HG02759 (cell line): ENCODE results near the gene KISS1R.
"Not testable (repeated sequence)": the region's sequence is repeated elsewhere in the genome, so short reads cannot be mapped to it uniquely, and the experiment has no call there.

Source experiments
- ATAC-seq: cut with Tn5 transposase; IDR thresholded peaks from one replicate; pipeline ENCODE4 v1.9.1; 2021; ENCODE audit warnings: mild to moderate bottlenecking, moderate library complexity; ENCODE audit not compliant: unreplicated experiment

KISS1R gene

DNA sequence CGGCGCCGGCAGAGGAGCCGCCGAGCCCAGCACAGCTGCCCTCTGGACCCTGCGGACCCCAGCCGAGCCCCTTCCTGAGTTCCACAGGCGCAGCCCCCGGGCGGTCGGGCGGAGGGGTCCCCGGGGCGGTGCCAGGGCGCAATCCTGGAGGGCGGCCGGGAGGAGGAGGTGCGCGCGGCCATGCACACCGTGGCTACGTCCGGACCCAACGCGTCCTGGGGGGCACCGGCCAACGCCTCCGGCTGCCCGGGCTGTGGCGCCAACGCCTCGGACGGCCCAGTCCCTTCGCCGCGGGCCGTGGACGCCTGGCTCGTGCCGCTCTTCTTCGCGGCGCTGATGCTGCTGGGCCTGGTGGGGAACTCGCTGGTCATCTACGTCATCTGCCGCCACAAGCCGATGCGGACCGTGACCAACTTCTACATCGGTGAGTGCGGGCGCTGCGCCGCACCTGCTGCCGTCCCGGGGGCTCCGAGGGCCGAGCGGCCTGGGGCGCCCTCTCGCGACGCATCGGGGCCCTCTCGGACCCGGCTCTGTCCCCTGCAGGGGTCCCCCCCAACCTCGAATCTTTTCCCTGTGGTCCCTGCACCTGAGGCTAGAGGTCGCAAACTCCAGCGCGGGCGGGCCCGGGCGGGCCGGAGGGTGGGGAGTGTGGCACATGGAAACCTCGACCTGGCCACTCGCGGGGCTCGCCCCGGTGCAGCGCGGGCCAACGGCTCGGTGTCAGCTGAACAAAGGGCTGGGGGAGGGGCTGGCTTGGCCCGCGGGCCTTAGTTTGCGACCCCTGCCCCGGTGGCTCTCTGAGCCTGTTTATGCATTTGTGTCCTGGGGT, at the start of gene KISS1R:
KISS1R (plus strand) TSS at position 11 of the 829 bp plus-strand sequence; CDS start at position 181, 170 bp downstream.
- ATAC-seq = no peak

DNA sequence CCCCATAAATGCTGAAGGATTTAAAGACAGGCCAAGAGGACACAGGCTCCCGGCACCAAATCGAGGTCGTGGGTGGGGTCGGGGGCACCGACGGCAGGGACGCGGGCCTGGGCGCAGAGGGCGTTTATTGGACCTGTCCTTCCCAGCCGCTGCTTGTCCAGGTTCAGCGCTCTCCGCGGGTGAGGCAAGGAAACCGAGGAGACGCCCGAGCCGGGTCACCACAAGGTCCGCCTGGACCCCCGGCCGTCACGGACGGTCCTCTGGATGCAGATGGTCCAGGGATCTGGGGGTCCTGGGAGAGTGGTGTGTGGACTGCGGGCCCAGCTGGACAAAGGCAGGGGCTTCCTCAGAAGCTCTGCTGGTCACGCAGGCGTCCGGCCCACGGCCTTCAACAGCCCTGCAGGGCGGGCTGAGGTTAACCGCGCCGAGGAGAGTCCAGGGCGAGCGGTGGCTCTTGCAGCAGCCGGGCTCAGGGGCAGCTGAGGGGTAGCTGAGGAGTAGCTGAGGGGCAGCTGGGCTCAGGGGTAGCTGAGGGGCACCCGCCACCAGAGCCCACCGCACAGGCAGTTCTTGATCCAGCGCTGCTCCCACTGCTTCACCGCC, 49.2 kb upstream of the KISS1R start:
- ATAC-seq = no peak

DNA sequence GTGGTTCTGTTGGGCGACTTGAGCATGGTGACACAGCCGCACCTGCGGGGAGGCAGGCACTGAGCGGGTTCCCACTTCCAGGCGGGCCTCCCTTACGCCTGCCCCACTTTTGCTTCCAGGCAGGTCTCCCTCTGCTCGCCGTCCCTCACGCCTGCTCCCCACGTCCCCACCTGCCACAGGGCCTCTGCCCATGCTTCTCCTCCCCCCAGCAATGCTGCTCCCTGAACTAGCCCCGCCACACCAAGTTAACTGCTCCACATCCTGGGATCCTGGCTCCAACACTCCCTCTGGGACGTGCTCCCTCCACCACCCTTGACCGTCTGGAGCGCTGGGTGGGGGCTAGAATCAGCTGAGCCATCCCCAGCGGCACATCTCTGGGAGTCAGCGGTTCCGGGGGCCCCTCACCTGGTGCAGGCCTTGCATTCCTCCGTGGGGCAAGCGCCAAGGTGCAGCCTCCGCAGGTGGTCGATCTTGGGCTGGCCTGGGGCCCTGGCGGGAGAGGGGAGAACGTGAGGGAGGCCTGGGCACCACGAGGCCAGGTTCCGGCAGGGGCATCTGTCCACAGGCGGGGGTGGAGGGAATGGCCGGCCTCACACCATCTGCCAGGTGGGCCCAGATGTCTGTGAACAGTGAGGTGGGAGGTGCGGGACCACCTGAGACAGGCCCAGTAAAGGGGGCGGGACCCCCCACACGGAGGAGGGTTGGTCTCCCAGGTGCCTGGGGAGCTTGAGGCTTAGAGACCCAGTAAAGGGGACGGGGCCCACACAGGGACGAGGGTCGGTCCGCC, 48.5 kb upstream of the KISS1R start:
- ATAC-seq = no peak

DNA sequence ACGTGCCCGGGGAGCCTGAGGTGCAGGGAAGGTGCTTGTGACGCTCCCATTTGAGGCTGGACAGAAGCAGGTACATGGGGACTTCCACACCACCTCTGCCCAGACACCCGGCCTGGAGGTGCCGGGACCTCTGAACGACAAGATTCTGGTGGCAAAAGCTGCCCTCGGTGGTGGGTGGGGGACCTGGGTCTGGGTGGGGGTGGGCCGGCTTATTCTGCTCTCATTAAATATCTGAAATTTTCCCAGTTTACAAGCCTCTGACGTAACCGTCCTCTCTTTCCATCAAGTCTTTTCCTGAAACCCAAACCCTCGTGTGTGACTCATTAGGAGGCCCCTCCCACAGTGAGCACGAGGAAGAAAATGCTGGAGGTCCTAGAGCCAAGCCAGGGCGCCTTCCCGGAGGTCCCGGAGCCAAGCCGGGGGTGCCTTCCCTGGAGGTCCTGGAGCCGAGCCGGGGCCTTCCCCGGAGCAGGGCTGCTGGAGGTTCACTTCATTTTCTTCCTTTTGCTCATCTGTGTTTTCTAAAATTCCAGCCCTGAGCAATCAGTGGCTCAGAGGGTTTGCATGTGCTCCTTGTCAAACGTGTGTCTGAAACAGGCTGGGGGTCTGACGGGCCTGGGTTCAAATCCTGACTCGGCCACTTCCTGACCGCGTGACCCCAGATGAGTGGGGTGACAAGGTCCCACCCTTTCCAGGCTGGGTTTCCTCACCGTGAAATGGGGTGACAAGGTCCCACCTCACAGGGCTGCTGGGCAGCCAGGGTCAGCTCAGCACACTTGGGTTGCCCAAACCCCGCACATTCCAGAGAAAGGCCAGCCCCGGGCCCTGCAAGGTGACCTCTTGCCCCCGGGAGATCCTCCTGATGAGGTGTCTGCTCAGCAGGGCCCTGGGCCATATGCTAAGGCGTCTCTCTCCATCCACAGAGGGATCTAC, 47.6 kb upstream of the KISS1R start:
- ATAC-seq = no peak

DNA sequence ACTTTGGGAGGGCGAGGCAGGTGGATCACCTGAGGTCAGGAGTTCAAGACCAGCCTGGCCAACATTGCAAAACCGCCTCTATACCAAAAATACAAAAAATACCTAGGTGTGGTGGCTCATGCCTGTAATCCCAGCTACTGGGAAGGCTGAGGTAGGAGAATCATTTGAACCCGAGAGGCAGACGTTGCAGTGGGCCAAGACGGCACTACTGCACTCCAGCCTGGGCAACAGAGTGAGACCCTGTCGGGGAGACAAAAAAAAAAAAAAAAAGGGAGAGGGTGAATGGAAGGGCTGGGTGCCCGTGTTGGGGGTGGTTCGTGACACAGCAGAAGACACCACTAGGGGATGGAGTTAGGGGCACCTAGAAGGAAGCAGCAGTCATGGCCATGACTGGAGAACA, 46.8 kb upstream of the KISS1R start:
- no peak for ATAC-seq

DNA sequence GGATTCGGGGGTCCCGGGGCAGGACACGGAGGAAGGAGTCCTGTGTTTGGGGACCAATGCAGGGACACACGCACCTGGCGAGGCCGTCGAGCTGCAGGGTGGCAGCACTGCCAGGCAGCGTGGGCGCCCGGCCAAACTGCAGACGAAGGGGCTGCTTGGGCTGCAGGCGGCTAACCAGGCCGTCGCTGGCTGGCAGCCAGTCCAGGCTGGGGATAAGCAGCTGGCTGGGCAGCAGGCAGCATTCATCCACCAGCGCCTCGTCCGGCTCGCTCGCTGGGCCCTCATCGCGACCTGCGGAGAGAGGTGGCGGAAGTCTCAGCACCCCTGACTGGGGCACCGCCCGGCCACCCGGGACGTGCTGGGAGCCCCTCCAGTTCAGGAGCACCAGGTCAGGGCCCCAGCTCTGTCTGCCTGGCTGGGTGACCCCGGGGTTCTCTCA, 46.2 kb upstream of the KISS1R start:
- no peak for ATAC-seq

DNA sequence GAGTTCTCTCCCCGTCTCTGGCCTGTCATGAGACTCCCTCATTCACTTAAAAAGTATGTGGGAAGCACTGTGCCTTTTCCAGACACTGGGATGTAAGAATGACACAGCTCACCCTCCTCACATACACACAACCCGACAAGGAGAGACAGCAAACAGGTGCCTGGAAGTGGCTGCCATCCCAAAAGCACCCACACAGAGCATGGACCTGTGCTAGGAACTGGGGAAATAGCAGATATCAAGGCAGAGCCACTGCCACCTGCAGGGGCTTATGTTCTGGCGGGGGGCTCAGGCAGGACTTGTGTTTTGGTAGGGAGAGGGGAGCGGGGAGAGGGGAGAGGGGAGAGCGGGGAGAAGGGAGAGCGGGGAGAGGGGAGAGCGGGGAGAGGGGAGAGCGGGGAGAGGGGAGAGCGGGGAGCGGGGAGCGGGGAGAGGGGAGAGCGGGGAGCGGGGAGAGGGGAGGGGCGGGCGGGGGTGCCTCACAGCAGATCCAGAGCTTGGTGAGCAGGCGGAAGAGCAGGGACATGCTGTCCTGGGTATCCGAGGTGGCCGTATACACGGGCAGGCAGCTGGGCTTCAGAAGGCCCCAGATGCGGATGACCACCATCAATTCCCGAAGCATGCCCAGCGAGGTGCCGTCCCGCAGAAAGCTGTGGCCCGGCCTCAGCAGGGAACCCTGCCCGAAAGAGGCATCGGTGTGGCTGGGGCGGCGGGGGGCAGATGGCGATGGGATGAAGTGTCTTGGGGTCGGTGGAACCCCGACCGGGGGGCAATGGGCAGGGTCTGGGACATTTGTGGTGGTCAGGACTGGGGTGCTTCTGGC, 45.5 kb upstream of the KISS1R start:
- no peak for ATAC-seq

DNA sequence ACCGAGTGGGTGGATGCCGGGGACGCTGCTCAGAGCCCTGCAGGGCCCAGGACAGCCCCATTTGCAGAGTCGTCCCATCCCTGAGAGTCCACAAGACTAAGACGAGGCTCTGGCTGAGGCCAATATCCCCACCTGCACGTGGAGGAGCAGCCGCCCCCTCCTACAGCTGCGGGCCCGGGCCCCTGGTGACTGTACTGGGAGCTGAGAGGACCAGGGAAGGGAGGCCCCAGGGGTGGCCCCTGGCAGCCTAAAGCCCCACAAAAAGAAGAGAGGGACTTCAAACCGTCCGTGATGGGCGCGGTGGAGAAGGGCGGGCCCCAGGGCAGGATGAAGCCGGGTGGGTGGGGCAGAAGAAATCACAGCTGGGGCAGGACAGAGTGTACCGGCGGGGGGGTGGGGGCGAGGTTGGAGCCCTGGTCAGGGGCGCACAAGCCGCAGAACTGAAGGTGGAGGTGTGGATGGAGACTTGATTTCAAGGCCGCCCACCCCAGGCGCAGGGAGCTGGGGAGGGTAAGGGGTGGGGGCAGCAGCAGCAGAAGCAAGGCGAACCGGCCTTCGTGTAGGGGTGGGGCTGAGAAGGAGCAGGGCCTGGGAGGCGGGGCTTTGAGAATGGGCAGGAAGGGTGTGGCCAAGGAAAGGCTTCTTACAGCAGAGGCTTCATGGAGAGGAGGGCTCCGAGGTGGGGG, 44.7 kb upstream of the KISS1R start:
- no peak for ATAC-seq

DNA sequence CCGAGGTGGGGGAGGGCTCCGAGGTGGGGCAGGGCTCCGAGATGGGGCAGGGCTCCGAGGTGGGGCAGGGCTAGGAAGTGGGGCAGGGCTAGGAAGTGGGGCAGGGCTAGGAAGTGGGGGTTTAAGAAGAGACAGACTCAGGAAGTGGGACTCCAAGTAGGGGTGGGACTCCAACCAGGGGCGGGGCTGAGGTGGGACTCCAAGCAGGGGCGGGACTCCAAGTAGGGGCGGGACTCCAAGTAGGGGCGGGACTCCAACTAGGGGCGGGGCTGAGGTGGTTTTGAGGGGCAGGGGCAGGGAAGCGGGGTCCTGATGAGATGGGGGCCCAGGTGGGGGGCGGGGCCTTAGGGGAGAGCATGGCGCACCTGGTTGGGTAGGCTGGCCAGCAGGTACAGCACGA, 44.0 kb upstream of the KISS1R start:
- no peak for ATAC-seq

DNA sequence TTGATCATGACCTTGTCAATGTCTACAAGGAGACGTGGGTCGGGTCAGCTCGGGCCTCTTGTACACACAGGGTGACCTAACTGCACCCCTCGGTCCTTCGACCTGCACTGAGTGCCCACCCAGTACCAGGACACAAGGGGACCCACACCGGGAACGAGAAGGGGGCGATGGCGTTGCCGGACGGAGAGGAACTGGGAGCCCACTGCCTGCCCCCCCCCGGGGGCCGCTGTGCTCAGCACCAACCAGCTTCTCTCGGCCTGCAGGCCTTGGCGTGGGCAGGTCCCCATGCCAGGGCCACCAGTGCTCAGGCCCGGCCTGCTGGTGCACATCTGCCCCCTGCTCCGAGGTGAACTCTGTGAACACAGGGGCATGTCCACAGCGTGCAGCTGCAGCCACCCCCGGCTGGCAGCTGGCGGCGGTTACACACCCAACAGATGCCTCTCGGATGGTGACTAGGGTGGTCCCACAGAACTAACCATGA, 43.5 kb upstream of the KISS1R start:
- no peak for ATAC-seq

DNA sequence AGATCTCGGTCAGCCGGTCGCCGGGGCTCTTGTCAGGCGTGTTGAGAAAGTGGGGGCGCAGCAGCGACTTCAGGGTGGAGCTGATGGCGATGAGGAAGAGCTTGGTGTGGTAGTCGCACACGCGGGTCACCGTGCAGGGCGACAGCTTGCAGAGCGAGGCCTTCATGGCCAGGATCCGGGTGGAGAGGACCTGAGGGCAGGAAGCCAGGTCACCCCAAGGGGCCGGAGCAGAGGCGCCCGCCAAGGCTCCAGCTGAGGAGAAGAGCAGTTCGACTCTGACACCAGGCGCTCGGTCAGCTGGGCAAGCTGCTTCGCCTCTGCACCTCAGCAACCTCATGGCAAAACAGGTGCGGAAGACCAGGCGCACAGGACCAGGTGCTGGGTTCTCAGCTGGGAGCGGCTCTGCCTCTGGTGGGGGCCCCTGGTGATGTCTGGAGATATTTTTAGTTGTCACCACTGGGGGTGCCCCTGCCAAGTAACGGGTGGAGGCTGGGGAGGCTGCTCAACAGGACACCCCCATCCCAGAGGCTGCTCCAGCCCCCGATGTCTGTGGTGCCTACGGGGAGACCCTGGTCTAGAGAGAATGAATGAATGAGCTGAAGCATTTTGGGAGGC, 41.8 kb upstream of the KISS1R start:
- ATAC-seq = no peak

DNA sequence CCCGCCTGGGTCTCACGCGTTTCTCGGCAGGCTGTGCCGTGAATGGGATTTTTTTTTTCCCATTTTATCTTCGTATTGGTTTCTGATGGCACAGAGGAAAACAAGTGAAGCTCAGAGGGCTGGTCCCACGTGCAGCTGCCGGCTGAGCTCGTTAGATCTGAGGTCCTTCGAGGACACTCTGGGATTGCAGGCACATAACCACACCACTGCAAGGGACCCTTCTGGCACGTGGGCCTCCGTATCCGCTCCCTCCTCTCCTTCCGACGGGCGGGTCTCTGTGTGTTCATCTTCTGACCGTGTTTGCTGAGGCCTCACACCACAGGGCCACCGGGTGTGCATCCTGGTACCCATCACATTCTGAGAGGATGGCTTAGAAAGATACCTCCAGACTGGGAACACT, 41.0 kb upstream of the KISS1R start:
- ATAC-seq = no peak

DNA sequence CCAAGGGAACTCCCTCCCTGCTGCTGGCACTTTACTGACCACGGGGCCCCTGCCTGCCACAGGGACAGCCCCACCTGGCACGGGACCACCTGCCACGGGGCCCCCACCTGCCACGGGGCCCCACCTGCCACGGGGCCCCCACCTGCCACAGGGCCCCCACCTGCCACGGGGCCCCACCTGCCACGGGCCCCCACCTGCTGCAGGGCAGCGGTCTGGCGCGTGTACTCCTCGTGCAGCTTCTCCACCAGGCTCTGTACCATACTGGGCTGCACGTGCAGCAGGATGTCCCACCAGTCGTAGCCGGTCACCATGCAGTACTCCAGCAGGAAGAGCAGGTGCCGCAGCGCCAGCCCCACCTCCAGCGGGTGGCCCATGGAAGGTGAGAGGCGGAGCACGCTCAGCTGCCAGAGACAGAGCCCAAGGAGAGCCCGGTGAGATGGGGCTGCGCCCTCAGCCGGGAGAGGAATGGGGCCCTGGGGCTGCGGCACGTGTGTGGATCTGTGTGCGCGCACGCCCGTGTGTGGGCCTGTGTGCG, 40.3 kb upstream of the KISS1R start:
- ATAC-seq = no peak

DNA sequence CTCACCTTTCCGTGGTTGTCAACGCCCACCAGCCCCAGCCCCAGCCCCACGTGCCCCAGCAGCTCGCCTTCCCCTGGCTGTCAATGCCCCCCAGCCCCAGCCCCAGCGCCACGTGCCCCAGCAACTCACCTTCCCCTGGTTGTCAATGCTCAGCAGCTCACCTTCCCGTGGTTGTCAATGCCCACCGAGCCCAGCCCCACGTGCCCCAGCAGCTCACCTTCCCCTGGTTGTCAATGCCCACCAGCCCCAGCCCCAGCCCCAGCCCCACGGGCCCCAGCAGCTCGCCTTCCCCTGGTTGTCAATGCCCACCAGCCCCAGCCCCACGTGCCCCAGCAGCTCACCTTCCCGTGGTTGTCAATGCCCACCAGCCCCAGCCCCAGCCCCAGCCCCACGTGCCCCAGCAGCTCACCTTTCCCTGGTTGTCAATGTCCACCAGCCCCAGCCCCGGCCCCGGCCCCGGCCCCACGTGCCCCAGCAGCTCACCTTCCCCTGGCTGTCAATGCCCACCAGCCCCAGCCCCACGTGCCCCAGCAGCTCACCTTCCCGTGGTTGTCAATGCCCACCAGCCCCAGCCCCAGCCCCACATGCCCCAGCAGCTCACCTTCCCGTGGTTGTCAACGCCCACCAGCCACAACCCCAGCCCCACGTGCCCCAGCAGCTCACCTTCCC, 39.0 kb upstream of the KISS1R start:
- not testable (repeated sequence) for ATAC-seq

DNA sequence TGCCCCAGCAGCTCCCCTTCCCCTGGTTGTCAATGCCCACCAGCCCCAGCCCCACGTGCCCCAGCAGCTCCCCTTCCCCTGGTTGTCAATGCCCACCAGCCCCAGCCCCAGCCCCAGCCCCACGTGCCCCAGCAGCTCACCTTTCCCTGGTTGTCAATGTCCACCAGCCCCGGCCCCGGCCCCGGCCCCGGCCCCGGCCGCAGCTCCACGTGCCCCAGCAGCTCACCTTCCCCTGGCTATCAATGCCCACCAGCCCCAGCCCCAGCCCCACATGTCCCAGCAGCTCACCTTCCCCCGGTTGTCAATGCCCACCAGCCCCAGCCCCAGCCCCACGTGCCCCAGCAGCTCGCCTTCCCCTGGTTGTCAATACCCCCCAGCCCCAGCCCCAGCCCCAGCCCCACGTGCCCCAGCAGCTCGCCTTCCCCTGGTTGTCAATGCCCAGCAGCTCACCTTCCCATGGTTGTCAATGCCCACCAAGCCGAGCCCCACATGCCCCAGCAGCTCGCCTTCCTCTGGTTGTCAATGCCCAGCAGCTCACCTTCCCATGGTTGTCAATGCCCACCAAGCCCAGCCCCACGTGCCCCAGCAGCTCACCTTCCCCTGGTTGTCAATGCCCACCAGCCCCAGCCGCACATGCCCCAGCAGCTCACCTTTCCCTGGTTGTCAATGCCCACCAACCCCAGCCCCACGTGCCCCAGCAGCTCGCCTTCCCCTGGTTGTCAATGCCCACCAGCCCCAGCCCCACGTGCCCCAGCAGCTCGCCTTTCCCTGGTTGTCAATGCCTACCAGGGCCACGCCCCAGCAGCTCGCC, 38.2 kb upstream of the KISS1R start:
- ATAC-seq = not testable (repeated sequence)

DNA sequence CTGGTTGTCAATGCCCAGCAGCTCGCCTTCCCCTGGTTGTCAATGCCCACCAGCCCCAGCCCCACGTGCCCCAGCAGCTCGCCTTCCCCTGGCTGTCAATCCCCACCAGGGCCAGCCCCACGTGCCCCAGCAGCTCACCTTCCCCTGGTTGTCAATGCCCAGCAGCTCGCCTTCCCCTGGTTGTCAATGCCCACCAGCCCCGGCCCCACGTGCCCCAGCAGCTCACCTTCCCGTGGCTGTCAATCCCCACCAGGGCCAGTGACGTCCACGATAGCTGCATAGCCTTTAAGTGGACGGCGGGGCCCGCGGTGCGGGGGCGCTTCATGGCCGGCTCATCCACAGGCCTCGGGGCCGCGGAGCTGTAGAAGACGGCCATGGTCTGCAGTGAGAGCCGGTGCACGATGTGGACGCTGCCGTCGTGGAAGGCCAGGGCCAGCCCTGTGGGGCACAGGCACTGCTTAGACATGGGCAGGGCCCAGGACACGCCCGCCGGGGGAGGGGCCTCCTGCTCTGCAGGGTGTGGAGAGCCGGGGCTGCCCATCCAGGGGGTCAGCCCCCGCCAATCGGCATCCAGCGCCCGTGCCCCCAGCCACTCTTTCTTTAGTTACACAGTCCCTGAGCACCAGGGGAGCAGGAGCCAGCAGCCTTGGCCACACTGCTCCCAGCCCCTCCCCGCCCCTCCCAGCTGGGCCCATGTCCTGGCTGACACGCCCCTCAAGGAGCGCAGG, 37.3 kb upstream of the KISS1R start:
- no peak for ATAC-seq
